ENCODE results near the gene ITGAE.
"Not testable (repeated sequence)": the region's sequence is repeated elsewhere in the genome, so short reads cannot be mapped to it uniquely, and the experiment has no call there.

ITGAE gene

DNA sequence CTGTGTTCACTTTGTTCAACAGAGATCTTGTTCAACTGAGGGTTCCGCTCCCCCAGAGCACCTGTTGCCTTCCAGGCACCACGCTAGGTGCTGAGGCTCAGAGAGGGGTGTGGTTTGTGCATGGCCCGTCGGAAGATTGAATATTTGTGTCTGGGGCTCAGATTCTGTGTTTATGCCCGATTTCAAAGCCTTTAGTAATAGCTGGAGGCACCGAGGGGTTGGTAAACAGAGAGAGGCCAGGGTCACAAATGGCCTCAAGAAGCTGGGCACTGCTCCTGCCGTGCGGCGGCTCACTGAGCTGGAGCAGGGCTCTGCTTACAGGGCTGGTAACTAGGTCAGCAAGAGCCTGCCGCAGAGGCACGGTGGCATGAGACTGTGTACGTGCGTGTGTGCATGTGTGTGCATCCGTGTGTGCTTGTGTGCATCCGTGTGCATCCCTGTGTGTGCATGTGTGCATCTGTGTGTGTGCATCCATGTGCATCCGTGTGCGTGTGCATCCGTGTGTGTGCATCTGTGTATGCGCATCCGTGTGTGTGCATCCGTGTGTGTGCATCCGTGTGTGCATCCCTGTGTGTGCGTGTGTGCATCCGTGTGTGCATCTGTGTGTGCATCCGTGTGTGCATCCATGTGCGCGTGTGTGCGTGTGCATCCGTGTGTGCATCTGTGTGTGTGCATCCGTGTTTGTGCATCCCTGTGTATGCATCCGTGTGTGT, 5.4 kb downstream of the ITGAE start:
- DNase-seq, result no peak

GRCh38 chr17:3794557-3795389, 6.2 kb downstream of the ITGAE start:
- DNase-seq, result no peak

- not testable (repeated sequence) for DNase-seq
Observed at GRCh38 chr17:3794152-3794551, 6.8 kb downstream of the ITGAE start.

GRCh38 chr17:3793258-3793657, 7.7 kb downstream of the ITGAE start:
- DNase-seq, result not testable (repeated sequence)

GRCh38 chr17:3792481-3792880, 8.5 kb downstream of the ITGAE start:
- no peak for DNase-seq

DNA sequence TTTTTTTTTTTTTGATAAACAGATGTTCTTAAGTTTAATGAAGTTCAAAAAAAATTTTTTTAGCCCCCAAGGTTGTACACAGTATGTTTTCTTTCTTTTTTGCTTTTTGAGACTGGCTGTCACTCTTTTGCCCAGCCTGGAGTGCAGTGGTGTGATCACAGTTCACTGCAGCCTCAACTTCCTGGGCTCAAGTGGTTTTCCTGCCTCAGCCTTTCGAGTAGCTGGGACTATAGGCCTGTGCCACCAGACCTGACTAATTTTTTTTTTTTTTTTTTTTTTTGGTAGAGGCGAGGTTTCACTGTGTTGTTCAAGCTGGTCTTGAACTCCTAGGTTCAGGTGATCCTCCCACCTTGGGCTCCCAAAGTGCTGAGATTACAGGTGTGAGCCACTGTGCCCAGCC, 12.8 kb downstream of the ITGAE start:
- no peak for DNase-seq

DNA sequence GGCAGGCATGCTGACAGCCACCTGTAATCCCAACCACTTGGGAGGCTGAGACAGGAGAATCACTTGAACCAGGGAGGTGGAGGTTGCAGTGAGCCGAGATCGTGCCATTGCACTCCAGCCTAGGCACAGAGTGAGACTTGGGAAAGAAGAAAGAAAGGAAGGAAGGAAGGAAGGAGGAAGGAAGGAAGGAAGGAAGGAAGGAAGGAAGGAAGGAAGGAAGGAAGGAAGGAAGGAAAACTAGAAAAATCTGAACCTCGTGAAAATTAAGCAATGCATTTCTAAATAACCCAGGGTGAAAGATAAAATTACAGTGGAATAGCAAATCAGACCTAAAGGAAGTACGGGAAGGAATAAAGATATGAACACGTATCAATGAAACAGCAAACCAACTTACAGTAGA, 15.7 kb downstream of the ITGAE start:
- not testable (repeated sequence) for DNase-seq

GRCh38 chr17:3782751-3783150, 18.2 kb downstream of the ITGAE start:
- DNase-seq, result no peak

DNA sequence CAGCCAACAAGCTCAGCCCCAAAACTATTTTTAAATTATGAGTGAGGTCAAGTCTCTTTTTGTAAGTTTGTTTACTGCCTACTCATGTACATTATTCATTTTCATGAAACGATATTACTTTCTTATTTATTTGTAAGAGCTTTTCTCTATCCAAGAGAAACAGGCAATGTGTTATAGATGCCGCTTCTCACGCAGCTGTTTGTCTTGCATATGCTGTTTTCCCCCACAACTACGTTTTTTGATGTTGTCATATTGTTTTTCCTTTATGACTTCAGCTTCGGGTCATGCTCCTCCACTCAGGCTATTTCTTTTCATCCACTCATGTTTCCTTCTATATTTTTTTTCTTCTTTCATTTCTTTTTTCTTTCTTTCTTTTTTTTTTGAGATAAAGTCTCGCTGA, 20.0 kb downstream of the ITGAE start:
- DNase-seq, result no peak

- DNase-seq, result no peak
Observed at GRCh38 chr17:3777366-3778120, 23.4 kb downstream of the ITGAE start.

DNA sequence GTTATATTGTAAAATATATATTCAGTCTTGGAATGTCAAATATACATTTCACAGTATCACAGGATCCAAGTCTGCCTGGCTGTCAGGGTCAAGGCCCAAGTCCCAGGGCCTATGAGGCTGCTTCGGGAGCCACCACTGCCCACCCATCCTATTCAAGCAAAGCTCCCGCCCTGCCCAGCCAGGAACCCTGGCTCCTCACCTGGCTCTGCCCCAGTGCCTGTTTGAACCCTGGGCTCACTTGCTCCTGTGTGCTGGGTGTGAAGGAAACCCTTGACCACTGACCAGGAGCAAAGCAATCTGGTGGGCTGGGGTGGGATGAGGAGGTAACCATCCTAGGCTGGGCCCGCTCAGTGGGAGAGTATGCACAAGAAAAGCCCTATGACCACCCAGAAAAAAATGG, 27.0 kb downstream of the ITGAE start:
- no peak for DNase-seq

DNA sequence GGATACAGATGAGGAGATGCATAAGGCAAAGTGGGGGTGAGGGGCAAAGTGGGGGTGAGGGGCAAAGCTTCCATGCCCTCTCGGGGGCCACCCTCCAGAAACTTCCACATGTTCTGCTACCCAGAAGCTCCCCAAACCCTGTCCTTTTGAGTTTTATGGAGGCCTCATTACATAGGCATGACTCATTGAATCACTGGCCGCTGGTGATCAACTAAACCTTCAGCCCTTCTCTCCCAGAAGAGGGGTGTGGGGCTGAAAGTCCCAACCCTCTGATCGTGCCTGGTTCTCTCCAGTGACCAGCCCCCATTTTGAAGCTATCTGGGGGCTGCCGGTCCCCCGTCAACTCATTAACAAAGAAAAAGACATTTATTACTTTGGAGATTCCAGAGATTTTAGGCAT, 27.5 kb downstream of the ITGAE start:
- no peak for DNase-seq

- no peak for DNase-seq
Observed at GRCh38 chr17:3772764-3773163, 28.2 kb downstream of the ITGAE start.

GRCh38 chr17:3771140-3771539, 29.8 kb downstream of the ITGAE start:
- no peak for DNase-seq

DNA sequence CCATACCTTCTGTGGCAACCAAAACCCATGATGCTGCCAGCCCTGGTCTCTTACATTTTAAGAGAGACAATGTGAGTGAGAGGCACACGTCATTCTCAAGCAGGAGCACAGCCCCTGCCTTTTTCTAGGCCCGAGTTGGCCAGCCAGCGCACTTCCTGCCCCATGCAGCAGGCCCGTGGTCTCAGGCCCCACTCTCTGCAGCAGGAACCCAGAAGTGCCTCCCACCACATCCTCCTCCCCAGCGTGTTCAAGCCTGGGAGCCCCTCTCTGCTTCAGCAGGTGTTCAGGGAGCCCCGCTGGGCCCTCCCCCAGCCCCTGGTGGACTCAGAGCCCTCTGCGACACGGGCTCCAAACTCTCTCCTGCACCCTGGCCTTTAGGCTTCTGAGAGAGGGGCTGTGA, 30.5 kb downstream of the ITGAE start:
- no peak for DNase-seq

DNA sequence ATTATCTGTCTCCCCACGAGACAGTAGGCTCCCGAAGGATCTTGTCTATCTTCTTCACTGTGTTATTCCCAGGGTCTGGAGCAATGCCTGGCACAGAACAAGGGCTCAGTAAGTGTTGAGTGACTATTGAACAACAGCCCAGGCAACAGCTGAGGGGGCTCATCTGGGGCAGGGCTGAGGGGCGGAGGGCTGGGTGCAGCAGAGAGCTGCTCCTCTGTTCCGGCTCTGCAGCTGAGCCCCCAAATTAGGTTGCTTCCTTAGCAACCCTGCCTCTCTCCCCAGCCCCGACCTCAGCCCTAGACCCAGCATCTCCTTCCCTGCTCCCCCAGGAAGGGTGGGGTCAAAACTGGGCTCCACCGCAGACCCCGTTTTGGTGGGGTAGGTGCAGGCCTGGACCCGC, 32.2 kb downstream of the ITGAE start:
- no peak for DNase-seq

GRCh38 chr17:3768341-3768740, 32.6 kb downstream of the ITGAE start:
- no peak for DNase-seq

- DNase-seq, result no peak
Observed at GRCh38 chr17:3766779-3767178, 34.2 kb downstream of the ITGAE start.

GRCh38 chr17:3765981-3766380, 35.0 kb downstream of the ITGAE start:
- DNase-seq, result no peak

GRCh38 chr17:3763777-3764170, 37.2 kb downstream of the ITGAE start:
- DNase-seq, result no peak

GRCh38 chr17:3762922-3763776, 37.8 kb downstream of the ITGAE start:
- DNase-seq, result no peak

GRCh38 chr17:3761918-3762380, 39.0 kb downstream of the ITGAE start:
- no peak for DNase-seq

Data from SHP77 (cell line).